Measurements from ENCODE around the gene ANKRD6. TPM values are rescaled to one million over a fixed set of nuclear protein-coding genes. Genes with fewer than 3 reads are reported as not detected.

The ANKRD6 gene
- total RNA-seq, 1 experiment from 2014 or later, result 5.6 TPM

GRCh38 chr6:89657445-89658158 is 224.7 kb downstream of the ANKRD6 start:
- Histone ChIP-seq H3K27me3 (ENCODE audit: low read length) (no peaks in the 10 kb centered on the region), H3K4me2 (ENCODE audit: low read length) (no peak overlapping the region), H3K36me3 (ENCODE audit: low read depth, low read length) (peaks cover 26% of the 10 kb centered on the region), H3K27ac (ENCODE audit: low read length) (no peak overlapping the region), H3K79me2 (ENCODE audit: low read length) (no peaks in the 10 kb centered on the region), H3K4me3 (ENCODE audit: low read length) (no peak overlapping the region), H3K9me3 (ENCODE audit: low read length) (no peaks in the 10 kb centered on the region), H3K9ac (ENCODE audit: low read length) (no peak overlapping the region), H3K4me1 (ENCODE audit: insufficient read depth, low read length) (no peaks in the 10 kb centered on the region), H3K9me2 (replicated peaks; ENCODE audit: low read length) (no peaks in the 10 kb centered on the region), H2AFZ (ENCODE audit: low read length) (no peak overlapping the region), H4K20me1 (ENCODE audit: low read length) (no peaks in the 10 kb centered on the region), H3F3A (ENCODE audit: low read length, unreplicated experiment) (no peaks in the 10 kb centered on the region)
- ChIA-PET POLR2A (ENCODE audit: unreplicated experiment) (no interaction called here), CTCF (no interaction called here)
- DNase-seq (no peak), ATAC-seq (no peak)
- TF ChIP-seq CTCF (conservative IDR thresholded peaks at IDR 0.05; ENCODE audit: low read depth, low read length), result no peak
- intact Hi-C loops (cut with micrococcal nuclease), result no loop called here
- no TSS peak for BruUV-seq (replicated peaks)

- Histone ChIP-seq H3K36me3 (ENCODE audit: low read depth, low read length) (peaks cover 17% of the 10 kb centered on the region; the same call in 1 of the 2 replicates), H2AFZ (ENCODE audit: low read length) (no peak overlapping the region), H3K27me3 (ENCODE audit: low read length) (no peaks in the 10 kb centered on the region), H4K20me1 (ENCODE audit: low read length) (no peaks in the 10 kb centered on the region), H3F3A (ENCODE audit: low read length, unreplicated experiment) (no peaks in the 10 kb centered on the region), H3K79me2 (ENCODE audit: low read length) (no peaks in the 10 kb centered on the region), H3K4me2 (ENCODE audit: low read length) (no peak overlapping the region), H3K9me2 (replicated peaks; ENCODE audit: low read length) (no peaks in the 10 kb centered on the region), H3K9ac (ENCODE audit: low read length) (no peak overlapping the region), H3K27ac (ENCODE audit: low read length) (no peak overlapping the region), H3K9me3 (ENCODE audit: low read length) (no peaks in the 10 kb centered on the region), H3K4me1 (ENCODE audit: insufficient read depth, low read length) (no peaks in the 10 kb centered on the region), H3K4me3 (ENCODE audit: low read length) (no peak overlapping the region)
- CTCF ChIA-PET, result no interaction called here
- POLR2A ChIA-PET (ENCODE audit: unreplicated experiment), result no interaction called here
- no peak for ATAC-seq
- no peak for DNase-seq
- TF ChIP-seq EZH2phosphoT487 (IDR thresholded peaks at IDR 0.05; ENCODE audit: borderline replicate concordance, low read length) (no peak), EZH2 (IDR thresholded peaks at IDR 0.05; ENCODE audit: low read length, unreplicated experiment) (no peak), CTCF (conservative IDR thresholded peaks at IDR 0.05; ENCODE audit: low read depth, low read length) (no peak)
- BruUV-seq (replicated peaks), result no TSS peak
- intact Hi-C loops (cut with micrococcal nuclease), result loop anchor here (10.0 kb wide), 1 partner anchor 64 kb away; no protein-coding TSS in a partner anchor
These were observed 228.0 kb downstream of the ANKRD6 start for GRCh38 chr6:89660981-89661380.

- Histone ChIP-seq H3K4me3 (ENCODE audit: low read length) (no peak overlapping the region), H3F3A (ENCODE audit: low read length, unreplicated experiment) (no peaks in the 10 kb centered on the region), H3K9ac (ENCODE audit: low read length) (no peak overlapping the region), H3K27me3 (ENCODE audit: low read length) (no peaks in the 10 kb centered on the region), H3K9me2 (replicated peaks; ENCODE audit: low read length) (no peaks in the 10 kb centered on the region), H4K20me1 (ENCODE audit: low read length) (no peaks in the 10 kb centered on the region), H3K4me1 (ENCODE audit: insufficient read depth, low read length) (no peaks in the 10 kb centered on the region), H3K27ac (ENCODE audit: low read length) (no peak overlapping the region), H3K79me2 (ENCODE audit: low read length) (no peaks in the 10 kb centered on the region), H2AFZ (ENCODE audit: low read length) (no peak overlapping the region), H3K36me3 (ENCODE audit: low read depth, low read length) (peaks cover 19% of the 10 kb centered on the region; the same call in 1 of the 2 replicates), H3K9me3 (ENCODE audit: low read length) (no peaks in the 10 kb centered on the region), H3K4me2 (ENCODE audit: low read length) (no peak overlapping the region)
- no TSS peak for BruUV-seq (replicated peaks)
- ATAC-seq (no peak), DNase-seq (no peak)
- TF ChIP-seq EZH2phosphoT487 (IDR thresholded peaks at IDR 0.05; ENCODE audit: borderline replicate concordance, low read length) (no peak), CTCF (conservative IDR thresholded peaks at IDR 0.05; ENCODE audit: low read depth, low read length) (no peak), EZH2 (IDR thresholded peaks at IDR 0.05; ENCODE audit: low read length, unreplicated experiment) (no peak)
- intact Hi-C loops (cut with micrococcal nuclease), result loop anchor here (10.0 kb wide), 1 partner anchor 63 kb away; no protein-coding TSS in a partner anchor
- ChIA-PET CTCF (no interaction called here), POLR2A (ENCODE audit: unreplicated experiment) (no interaction called here)
These were observed 228.6 kb downstream of the ANKRD6 start for GRCh38 chr6:89661559-89661958.

Measured in PC-3 (cell line).